Loucy (cell line): Measurements from ENCODE around the gene SH3PXD2B.
A peak's percentile ranks its signal among the peaks of the same experiment; 100 is the strongest.

Experiments used
- H2AFZ ChIP-seq: fragments of 200-600 bp; sonication (generic); 2 replicates; pipeline ENCODE4 v1.6.0; 2016; ENCODE audit warnings: antibody characterized with exemption, mild to moderate bottlenecking, low read length, moderate library complexity
- H3F3A ChIP-seq: fragments of 200-600 bp; 2 replicates; pipeline ENCODE4 v1.6.0; 2016; ENCODE audit warnings: antibody characterized with exemption, low read depth, mild to moderate bottlenecking
- H3K27me3 ChIP-seq: fragments of 200-600 bp; sonication (generic); 2 replicates; pipeline ENCODE4 v1.6.1; 2014; ENCODE audit warnings: low read length, mild to moderate bottlenecking; ENCODE audit not compliant: insufficient read depth, poor library complexity, severe bottlenecking
- H3K36me3 ChIP-seq: fragments of 200-600 bp; sonication (generic); 2 replicates; pipeline ENCODE4 v1.6.1; 2016; ENCODE audit warnings: low read length; ENCODE audit not compliant: insufficient read depth
- H3K4me1 ChIP-seq: fragments of 200-600 bp; sonication (generic); 2 replicates; pipeline ENCODE4 v1.5.1; 2014; ENCODE audit warnings: low read length, mild to moderate bottlenecking; ENCODE audit not compliant: insufficient read depth, poor library complexity, severe bottlenecking
- H3K4me2 ChIP-seq: fragments of 200-600 bp; sonication (generic); 2 replicates; pipeline ENCODE4 v1.6.0; 2014; ENCODE audit warnings: antibody characterized with exemption, low read length, low read depth, mild to moderate bottlenecking; ENCODE audit not compliant: poor library complexity, severe bottlenecking
- H3K4me3 ChIP-seq: fragments of 200-600 bp; sonication (generic); 2 replicates; pipeline ENCODE4 v1.5.1; 2014; ENCODE audit warnings: low read length, mild to moderate bottlenecking, mixed read lengths; ENCODE audit not compliant: poor library complexity, severe bottlenecking
- H3K79me2 ChIP-seq: fragments of 200-600 bp; sonication (generic); 2 replicates; pipeline ENCODE4 v1.6.1; 2014; ENCODE audit warnings: low read length; ENCODE audit not compliant: insufficient read depth
- H3K9ac ChIP-seq: fragments of 200-600 bp; sonication (generic); 2 replicates; pipeline ENCODE4 v1.6.0; 2014; ENCODE audit warnings: mild to moderate bottlenecking, low read depth, low read length, moderate library complexity; ENCODE audit not compliant: poor library complexity, severe bottlenecking
- H3K9me2 ChIP-seq: fragments of 200-600 bp; sonication (generic); replicated peaks from 2 replicates; pipeline ENCODE4 v1.6.1; 2016; ENCODE audit warnings: low read depth, low read length, mixed read lengths
- H3K9me3 ChIP-seq: fragments of 200-600 bp; sonication (generic); 2 replicates; pipeline ENCODE4 v1.6.1; 2014; ENCODE audit warnings: mild to moderate bottlenecking, antibody characterized with exemption, low read length, low read depth; ENCODE audit not compliant: insufficient read depth
- H4K20me1 ChIP-seq: fragments of 200-600 bp; sonication (generic); 2 replicates; pipeline ENCODE4 v1.6.0; 2014; ENCODE audit warnings: antibody characterized with exemption, low read length, mild to moderate bottlenecking; ENCODE audit not compliant: insufficient read depth, poor library complexity, severe bottlenecking
- EZH2phosphoT487 ChIP-seq: fragments of 200-600 bp; IDR thresholded peaks from 2 replicates; pipeline ENCODE4 v1.6.1; 2018; ENCODE audit warnings: antibody characterized with exemption, mild to moderate bottlenecking, moderate library complexity, borderline replicate concordance
- TF ChIP-seq, protein P1 (sequence below): fragments of 200-600 bp; sonication (generic); conservative IDR thresholded peaks from 2 replicates; pipeline ENCODE4 v1.5.1; 2014; ENCODE audit warnings: mild to moderate bottlenecking, antibody characterized with exemption, low read length

The SH3PXD2B gene

GRCh38 chr5:172280929-172281328 is 173.4 kb downstream of the SH3PXD2B start:
- H3K9me3 ChIP-seq: no peaks in the 10 kb centered on the region
- H3K79me2 ChIP-seq: peaks cover 73% of the 10 kb centered on the region
- peak overlapping the region; percentile 91 for H3K4me2 ChIP-seq
- no peak for TF ChIP-seq EZH2phosphoT487
- TF ChIP-seq, protein P1, sequence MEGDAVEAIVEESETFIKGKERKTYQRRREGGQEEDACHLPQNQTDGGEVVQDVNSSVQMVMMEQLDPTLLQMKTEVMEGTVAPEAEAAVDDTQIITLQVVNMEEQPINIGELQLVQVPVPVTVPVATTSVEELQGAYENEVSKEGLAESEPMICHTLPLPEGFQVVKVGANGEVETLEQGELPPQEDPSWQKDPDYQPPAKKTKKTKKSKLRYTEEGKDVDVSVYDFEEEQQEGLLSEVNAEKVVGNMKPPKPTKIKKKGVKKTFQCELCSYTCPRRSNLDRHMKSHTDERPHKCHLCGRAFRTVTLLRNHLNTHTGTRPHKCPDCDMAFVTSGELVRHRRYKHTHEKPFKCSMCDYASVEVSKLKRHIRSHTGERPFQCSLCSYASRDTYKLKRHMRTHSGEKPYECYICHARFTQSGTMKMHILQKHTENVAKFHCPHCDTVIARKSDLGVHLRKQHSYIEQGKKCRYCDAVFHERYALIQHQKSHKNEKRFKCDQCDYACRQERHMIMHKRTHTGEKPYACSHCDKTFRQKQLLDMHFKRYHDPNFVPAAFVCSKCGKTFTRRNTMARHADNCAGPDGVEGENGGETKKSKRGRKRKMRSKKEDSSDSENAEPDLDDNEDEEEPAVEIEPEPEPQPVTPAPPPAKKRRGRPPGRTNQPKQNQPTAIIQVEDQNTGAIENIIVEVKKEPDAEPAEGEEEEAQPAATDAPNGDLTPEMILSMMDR: no peak
- no peaks in the 10 kb centered on the region for H3K36me3 ChIP-seq
- peaks cover 14% of the 10 kb centered on the region for H3K4me1 ChIP-seq
- H2AFZ ChIP-seq: no peak overlapping the region
- H3F3A ChIP-seq: no peaks in the 10 kb centered on the region
- peaks cover 34% of the 10 kb centered on the region for H4K20me1 ChIP-seq
- H3K4me3 ChIP-seq: peak overlapping the region; percentile 93
- peak overlapping the region; percentile 84 for H3K9ac ChIP-seq
- no peaks in the 10 kb centered on the region for H3K27me3 ChIP-seq
- no peaks in the 10 kb centered on the region for H3K9me2 ChIP-seq

- H3K9ac ChIP-seq: no peak overlapping the region
- peak overlapping the region; percentile 93 for H3K4me3 ChIP-seq
- no peak overlapping the region for H2AFZ ChIP-seq
- H3K36me3 ChIP-seq: no peaks in the 10 kb centered on the region
- no peaks in the 10 kb centered on the region for H3K9me2 ChIP-seq
- peaks cover 80% of the 10 kb centered on the region for H3K79me2 ChIP-seq
- no peaks in the 10 kb centered on the region for H3K9me3 ChIP-seq
- H3F3A ChIP-seq: no peaks in the 10 kb centered on the region
- no peak for TF ChIP-seq EZH2phosphoT487
- TF ChIP-seq, protein P1: no peak
- peaks cover 40% of the 10 kb centered on the region for H4K20me1 ChIP-seq
- no peaks in the 10 kb centered on the region for H3K27me3 ChIP-seq
- H3K4me2 ChIP-seq: peak overlapping the region; percentile 91
- H3K4me1 ChIP-seq: peaks cover 14% of the 10 kb centered on the region
Observed at GRCh38 chr5:172280317-172280716, 174.0 kb downstream of the SH3PXD2B start.

- Histone ChIP-seq H3K4me1 (peaks cover 6% of the 10 kb centered on the region), H3K4me3 (no peak overlapping the region), H3K79me2 (peaks cover 93% of the 10 kb centered on the region), H3K9me3 (no peaks in the 10 kb centered on the region), H3K36me3 (no peaks in the 10 kb centered on the region), H3K27me3 (no peaks in the 10 kb centered on the region), H3F3A (no peaks in the 10 kb centered on the region), H3K4me2 (no peak overlapping the region), H3K9ac (no peak overlapping the region), H2AFZ (no peak overlapping the region), H3K9me2 (no peaks in the 10 kb centered on the region), H4K20me1 (peaks cover 40% of the 10 kb centered on the region)
- no peak for TF ChIP-seq EZH2phosphoT487
- TF ChIP-seq, protein P1: no peak
Observed at GRCh38 chr5:172278356-172278755, 176.0 kb downstream of the SH3PXD2B start.
